ENCODE data around the gene RTP3.
"Not testable (repeated sequence)": the region's sequence is repeated elsewhere in the genome, so short reads cannot be mapped to it uniquely, and the experiment has no call there.

The RTP3 gene

DNA sequence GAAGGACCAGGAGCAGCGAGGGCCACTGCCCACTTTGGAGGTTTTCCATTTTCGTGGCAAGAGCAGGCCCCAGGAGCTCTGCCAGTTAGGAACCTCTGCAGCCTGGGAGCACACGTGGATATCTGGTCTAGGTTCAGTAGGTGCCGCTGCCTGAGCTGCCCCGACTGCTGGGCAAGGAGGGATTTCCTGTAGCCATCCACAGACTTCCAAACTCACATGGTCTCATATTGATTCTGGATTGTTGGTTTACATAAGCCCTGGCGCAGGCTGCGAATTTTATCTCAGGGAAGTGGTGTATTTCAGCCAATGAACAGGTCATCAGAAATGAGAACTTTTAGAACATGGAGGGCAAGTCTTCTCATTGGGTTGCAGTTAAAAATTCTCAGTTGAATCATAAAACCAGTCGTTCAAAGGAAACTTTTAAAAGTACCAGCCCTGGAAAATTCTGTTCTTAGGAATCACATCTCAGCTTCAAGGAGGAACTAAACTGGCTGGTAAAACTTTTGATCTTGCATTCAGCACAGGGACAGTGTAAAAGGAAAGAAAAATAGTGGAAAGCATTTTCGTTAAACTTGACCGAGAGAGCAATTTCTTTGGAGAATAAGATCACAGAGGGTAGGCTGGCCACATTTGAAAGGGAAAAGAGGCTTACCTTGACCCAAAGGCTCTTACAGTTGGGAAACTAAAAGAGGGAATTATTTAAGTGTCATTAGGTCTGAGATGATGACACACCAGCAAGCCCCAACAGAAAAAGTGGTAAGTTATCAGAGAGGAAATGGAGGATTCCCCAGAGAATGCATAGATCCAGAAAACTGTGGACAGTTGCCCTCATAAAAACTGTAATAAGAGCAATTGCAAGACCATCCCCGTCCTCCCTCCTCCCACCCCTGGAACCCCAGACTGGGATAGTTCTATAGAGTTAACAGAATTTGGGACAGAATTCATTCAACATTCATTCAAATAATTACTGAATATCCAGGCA, 6.4 kb upstream of the RTP3 start:
- no peak for DNase-seq

DNA sequence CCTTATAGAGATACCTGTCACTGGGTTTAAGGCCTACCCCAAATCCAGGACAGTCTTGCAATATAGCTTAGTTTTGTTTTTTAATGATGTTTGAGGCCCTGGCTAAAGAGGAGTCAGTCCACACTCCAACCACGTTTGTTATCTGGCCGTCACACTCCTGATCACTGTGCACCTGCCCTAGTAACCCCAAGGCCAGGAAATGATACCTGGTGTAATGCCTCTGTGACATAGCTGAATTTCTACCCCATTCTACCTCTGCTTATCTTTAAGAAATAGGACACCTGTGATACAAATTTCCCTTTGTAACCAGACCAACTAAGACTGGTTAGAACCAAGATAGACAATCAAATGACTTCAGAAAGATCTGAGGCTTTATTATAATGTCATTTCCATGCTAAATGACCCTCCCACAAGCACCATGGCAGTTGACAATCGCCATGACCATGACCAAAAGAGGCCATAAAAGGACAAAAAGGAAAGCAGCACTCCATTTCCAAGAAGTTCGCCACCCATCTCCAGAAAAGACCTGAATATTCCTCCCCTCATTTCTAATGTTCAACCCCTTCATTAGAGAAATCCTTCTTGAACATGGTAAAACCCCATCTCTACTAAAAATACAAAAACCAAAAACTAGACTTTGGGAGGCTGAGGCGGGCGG, 4.8 kb upstream of the RTP3 start:
- no peak for DNase-seq

DNA sequence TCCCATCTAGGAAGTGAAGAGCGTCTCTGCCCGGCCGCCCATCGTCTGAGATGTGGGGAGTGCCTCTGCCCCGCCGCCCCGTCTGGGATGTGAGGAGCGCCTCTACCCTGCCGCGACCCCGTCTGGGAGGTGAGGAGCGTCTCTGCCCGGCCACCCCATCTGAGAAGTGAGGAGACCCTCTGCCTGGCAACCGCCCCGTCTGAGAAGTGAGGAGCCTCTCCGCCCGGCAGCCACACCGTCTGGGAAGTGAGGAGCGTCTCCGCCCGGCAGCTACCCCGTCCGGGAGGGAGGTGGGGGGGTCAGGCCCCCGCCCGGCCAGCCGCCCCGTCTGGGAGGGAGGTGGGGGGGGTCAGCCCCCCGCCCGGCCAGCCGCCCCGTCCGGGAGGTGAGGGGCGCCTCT, 3.3 kb upstream of the RTP3 start:
- not testable (repeated sequence) for DNase-seq

DNA sequence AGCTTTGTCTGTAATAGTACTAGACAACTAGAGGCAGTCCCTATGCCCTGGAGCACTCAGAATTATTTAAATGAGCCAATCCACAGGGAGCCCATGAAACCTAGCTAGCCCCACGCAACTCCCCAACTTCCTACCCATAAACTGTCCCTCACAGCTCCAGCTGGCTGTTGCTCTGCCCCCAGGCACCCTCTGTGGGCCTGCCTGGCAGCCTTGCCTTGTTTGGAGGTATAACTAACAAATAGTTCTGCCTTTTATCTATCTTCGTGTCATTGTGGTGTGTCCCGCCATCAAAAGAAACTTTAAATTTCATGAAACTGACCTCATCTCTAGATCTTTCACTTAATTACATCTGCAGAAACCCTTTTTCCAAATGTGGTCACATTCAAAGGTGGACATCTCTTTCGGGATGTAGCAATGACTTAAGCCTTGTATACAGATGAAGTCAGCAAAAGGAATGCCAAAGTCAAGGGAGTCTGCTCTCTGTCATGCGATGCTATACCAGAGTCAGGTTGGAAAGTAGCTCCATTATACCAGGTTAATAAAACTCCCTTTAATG, 1.8 kb upstream of the RTP3 start:
- DNase-seq: peak; percentile 92

DNA sequence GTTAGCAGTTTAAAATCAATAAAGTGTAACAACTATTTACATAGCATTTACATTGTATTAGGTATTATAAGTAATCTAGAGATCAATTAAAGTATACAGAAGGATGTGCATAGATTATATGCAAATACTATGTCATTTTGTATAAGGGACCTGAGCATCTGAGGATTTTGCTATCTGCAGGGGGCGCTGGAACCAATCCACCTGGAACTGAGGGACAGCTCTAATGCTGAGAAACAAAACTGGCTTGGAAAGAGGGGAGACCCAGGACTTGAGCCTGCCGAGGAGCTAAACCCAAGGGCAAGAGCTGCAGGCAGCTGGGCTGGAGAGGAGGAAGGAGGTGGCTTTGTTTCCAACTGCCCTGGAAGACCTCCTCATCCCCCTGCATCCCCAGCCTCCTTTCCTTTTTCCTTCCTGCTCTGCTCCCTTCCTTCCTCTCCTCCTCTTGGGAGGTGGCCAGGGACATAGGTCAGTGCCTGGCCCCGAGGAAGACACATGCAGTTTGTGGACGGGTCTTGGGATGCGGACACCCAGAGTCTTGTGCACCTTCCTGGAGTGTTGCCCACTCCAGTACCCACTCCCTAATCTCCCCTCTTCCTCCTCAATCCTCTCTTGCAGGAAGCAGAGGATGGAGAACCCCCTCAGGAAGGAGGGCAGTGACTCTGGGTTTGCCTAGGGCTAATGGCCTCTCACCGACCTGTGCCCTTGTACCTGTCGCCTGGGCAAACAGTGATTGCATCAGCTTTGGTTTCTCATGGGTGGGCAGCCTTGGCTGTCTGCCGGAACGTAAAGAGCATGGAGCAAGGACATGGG, 825 bp upstream of the RTP3 start:
- peak; percentile 41 for DNase-seq

DNA sequence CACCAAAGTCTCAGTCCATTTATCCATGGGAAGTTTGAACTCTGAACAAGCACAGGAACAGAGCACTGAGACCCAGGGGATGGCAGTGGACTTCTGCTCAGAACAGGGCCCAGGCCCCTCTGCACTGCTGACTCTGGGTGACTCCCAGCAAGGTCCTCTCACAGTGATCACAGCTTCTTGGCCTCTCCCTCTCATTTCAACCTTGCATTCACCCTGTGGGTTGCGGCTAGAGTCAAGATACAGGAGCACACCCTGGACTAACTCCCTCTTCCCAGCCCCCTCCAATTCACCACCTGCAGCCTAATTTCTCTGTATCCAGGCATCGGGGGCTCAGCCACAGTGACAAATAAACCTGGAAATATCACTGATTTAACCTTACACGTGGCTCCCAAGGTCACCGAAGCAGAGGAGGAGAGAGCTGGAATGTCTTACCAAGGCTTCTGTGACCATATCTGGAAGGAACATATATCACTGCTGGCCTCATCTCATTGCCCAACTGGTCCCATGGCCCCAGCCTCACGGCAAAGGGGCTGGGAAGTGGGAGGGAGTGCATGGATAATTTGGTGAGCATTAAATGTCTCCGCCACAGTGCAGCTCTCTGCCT, 1.2 kb downstream of the RTP3 start:
- DNase-seq: no peak

DNA sequence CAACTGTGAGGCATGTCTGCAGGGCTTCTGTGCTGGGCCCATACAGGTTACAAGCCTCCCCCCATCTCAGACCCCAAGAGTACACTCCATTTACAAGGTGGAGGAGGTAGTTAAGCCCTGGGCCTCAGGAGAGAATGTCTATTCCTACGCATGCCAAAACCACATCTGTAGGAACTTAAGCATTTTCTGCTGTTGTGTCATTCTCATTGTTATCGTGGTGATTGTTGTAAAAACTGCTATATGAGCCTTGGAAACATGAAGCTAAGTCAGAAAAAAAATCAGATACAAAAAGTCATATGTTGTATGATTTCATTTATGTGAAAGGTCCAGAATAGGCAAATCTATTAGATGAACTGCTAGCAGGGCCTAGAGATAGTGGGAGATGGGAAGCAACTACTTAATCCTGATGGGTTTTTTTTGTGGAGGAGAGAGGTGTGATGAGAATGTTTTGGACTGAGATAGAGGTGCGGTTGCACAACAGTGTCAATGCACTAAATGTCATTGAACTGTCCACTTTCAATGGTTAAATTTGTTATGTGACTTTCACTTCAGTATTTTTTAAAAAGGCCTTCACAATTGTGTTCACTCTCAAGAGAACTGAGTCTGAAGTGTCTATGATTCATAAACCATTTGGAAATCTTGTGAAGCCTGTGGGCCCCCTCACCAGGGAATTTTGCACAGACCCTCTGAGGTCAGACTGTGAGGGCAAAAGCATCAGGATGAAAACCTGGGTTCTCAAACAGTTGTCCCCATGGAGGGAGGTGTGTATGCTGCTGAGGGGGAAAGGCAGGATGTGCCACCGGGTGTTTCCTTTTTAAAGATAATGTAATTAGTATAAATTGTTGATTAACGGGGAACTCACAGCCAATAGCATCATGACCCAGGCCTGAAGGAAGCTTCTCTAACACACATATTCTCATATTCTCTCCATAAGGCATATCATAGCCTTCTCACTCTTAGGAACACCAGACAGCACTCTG, 3.2 kb downstream of the RTP3 start:
- peak; percentile 57 for DNase-seq

DNA sequence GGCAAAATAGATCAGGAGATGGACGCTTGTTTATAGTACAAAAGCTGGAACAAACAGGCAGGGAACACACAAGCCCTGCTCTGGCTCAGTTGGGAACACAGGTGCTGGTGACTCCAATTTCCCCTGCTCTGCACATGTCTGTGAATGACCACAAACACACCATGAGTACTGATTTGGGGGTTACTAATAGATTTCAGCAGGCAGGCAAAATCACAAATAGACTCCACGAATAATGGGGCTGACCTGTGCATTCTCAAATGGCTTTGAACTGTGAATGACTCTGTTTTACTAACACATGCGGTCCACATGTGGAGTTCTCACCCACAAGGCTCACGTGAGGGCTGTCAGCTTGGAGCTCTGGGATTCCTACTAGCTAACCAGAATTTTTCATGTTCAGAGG, 3.9 kb downstream of the RTP3 start:
- no peak for DNase-seq

DNA sequence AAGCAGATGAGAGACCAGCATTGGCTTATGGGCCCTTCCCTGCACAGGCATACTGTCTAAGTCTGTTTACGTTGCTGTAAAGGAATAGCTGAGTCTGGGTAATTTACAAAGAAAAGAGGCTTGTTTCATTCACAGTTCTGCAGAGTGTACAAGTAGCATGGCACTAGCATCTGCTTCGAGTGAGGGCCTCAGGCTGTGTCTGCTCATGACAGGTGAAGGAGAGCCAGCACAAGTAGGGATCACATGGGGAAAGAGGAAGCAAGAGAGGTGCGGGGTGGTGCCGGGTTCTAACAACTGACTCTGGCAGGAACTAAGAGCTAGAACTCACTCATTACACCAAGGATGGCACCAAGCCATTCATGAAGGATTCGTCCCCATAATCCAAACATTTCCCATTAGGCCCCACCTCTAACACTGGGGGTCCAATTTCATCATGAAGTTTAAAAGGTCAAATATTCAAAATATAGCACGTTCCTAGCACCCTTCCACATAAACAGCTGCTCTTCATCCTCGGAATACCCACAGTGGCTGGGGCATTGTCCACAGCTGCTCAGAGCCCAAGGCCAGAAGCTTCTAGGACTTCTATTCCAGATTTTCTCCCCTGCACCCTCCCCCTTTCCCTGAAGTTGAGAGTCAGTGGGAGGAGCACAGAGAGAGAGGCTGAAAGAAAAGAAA, 5.6 kb downstream of the RTP3 start:
- DNase-seq: no peak

DNA sequence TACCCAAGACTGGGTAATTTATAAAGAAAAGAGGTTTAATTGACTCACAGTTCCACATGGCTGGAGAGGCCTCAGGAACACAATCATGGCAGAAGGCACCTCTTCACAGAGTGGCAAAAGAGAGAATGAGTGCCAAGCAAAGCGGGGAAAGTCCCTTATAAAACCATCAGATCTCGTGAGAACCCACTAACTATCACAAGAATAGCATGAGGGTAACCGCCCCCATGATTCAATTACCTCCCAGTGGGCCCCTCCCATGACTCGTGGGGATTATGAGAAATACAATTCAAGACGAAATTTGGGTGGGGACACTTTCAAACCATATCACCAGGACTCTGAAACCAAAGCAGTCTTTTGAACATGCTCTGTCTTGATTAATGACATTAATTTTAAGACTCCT, 7.0 kb downstream of the RTP3 start:
- no peak for DNase-seq

DNA sequence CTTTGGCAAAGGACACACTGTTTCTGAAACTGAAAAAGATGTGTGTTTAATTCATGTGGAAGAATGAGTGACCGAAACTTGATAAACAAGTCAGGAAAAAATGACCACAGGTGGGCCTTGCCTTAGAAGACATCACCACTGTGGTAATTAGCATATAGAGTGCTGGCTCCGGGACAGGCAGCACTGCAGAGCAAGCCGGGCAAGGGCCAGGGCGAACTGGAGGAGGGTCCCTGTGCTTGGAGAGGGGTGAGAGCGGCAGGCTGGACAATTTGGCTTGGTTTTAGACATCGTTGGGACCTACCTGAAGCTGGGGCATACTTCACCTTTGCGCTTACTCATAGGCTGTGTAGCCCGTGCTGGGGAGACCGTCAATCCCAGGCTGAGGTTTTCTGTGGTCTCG, 8.2 kb downstream of the RTP3 start:
- no peak for DNase-seq

DNA sequence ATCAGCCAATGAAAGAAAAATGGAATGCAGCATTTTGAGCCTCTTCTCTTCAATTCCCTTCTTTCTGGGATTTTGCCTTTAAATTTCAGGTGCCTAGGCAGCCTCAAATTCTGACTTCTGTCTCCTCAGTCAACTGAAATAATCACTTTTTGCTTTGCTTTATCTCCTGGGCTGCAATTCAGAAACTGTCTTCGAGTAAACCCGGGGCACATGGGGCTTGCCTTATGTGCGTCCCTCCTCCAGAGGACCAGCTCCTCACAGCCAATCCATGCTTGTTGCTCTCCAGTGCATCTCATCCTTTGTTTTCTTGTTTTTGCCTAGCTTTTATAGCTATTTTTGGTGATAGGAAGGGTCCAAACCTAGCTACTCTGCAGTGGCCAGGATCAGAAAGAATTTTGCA, 8.8 kb downstream of the RTP3 start:
- DNase-seq: no peak

DNA sequence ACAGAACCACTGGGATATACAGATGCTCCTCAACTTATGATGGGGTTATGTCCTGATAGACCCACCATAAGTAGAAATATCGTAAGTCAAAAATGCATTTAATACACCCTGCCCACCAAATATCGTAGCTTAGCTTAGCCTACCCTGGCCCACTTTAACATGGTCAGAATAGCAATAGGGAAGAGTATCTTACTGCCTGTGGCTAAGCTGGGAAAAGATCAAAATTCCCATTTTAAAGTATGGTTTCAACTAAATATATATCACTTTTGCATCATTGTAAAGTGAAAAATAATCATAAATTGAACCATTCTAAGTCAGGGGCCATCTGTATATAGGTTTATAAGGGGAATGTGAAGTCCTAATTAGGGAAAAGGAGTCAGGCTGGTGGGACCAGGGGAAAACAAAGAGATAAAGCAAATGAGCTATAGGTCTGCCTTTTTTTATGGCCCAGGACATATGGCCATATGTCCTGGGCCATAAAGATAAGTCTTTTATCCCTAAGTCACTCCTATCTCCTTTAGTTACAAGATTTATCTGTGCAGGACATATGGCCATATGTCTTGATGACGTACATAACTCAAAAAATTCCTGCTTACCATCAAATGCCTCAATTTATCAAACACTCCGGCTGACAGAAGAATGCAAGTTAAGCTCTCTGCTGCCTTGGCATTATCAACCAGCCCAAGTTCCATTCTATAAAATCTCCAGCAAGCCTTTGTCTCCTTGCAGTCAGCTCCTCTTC, 11.2 kb downstream of the RTP3 start:
- DNase-seq: no peak

DNA sequence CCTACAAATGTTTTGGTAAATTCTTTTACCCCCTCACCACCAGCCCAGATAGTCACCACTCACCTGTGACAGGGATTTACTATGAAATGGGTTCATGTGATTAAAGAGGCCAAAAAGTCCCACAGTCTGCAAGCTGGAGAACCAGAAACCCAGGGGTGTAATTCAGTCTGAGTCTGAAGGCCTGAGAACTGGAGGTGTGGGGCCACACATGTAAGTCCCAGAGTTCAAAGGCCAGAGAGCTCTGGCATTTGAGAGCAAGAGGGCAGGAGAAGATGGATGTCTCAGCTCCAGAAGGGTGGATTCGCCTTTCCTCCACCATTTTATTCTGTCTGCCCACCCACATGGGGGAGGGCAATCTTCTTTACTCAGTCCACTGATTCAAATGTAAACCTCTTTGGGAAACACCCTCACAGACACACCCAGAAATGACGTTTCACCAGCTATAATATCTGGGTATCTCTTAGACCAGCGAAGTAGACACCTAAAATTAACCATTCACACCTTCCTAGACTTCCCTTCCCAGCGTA, 11.9 kb downstream of the RTP3 start:
- no peak for DNase-seq

DNA sequence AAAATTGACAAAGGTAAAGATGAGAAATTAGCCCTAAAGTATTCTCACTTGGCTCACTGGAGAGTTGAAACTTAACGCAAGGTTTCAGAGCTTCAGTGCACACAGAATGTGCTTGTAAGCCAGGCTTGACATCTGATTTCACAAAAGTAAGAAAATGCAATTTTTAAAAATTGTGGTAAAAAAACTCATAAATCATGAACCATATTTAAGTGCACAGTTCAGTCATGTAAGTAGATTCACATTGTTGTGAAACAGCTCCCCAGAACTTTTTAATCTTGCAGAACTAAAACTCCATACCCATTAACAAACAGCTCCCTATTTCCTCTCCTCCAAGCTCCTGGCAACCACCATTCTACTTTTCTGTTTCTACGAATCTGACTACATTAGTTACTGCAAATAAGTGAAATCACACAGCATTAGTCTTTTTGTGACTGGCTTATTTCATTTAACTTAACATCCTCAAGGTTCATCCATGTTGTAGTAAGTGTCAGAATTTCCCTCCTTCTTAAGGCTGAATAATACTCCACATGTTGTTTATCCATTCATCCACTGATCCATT, 14.5 kb downstream of the RTP3 start:
- DNase-seq: no peak

DNA sequence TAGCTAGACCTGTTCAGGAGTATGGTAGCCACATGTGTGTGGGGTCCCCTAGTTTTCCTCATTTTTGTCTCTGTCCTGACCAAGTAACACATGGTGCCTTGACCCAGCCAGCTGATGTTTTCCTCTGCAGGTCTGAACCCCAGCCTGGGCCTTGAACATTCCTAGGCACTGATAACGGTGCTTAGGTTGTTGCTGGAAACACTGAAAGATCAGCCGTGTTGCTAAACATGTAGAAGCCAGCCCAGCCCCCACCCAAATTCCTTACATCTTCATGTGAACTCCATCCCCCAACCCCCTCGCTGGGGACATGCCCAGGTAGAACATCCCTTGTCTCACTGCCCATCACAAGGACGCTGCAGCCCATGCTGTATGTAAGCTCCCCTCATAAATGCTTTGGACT, 18.7 kb downstream of the RTP3 start:
- no peak for DNase-seq

DNA sequence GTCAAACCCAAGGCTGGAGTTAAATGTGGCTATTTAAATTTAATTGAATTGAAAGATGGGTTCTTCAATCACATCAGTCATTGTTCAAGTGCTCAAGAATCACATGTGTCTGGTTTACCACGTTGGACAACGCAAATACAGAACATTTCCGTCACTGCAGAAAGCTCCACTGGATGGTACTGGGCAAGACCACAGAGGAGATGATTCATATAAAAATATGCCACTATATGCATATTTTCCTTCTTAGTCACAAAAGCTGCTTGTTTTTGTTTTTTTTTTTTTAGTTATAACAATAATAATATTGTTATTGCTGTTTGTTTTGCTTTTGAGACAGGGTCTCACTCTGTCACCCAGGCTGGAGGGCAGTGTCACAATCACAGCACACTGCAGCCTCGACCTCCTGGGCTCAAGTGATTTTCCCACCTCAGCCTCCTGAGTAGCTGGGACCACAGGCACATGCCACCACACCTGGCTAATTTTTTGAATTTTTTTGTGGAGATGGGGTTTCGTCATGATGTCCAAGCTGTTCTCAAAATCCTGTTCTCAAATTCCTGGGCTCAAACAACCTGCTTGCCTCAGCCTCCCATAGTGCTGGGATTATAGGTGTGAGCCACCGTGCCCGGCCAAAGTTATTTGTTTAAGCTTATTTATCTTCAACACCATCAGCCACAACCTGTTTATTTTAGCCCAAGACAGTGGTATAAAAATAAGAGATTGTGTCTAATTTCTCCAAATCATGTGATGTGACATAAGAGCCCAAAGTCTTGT, 19.4 kb downstream of the RTP3 start:
- peak; percentile 92 for DNase-seq

DNA sequence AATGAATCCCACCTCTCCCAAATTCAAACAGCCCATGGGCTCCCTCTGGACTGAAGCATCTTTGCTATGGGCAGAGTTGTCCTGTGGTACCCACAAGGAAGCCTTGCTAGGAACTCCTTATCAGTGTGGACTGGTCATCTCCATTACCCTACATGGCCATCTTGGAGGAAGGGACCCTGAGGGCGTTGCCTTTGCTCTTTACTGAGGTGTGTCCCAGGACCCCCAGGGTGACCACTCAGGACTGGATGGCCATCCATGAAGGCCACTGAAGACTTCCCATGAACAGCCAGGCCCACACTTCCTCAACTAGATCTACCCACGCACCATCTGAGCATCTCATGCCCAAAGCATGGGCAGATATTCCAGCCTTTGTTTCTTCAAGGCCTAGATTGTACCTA, 20.0 kb downstream of the RTP3 start:
- DNase-seq: no peak

DNA sequence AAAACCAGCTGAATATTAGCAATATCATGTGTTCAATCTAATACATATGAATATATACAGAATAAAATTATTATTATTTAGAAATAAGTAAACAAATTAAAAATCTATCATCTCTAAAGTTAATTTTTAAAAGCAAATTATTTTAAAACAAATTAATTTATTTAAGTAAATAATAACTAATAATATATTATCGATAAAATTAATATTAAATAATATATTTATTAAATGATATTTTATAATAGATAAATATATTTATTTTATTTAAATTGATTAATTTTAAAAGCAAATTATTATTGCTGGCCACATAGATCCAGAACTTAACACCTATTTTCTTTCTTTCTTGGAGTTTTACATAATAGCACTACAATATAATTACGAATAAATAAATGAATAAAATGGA, 22.2 kb downstream of the RTP3 start:
- no peak for DNase-seq

Data from EL (cell line).